PFSK-1 (cell line): ENCODE measurements around the gene C1orf159.

ENCODE experiments used
- SIN3A ChIP-seq: IDR thresholded peaks from 2 replicates; pipeline ENCODE4 v1.6.1; 2012; ENCODE audit warnings: mild to moderate bottlenecking, low read length, moderate library complexity, borderline replicate concordance; ENCODE audit not compliant: insufficient read depth
- TAF1 ChIP-seq: IDR thresholded peaks from 2 replicates; pipeline ENCODE4 v1.6.1; 2012; ENCODE audit warnings: low read length, control low read depth, borderline replicate concordance; ENCODE audit not compliant: insufficient read depth

- TF ChIP-seq SIN3A (no peak), TAF1 (no peak)
Observed at GRCh38 chr1:1082776-1083415, 33.0 kb downstream of the C1orf159 start.
